ENCODE measurements around the gene FOLR1.

Gene FOLR1

GRCh38 chr11:72236774-72237111 is 44.8 kb downstream of the FOLR1 start:
- FAIRE-seq: no peak

GRCh38 chr11:72237112-72237931 is 45.4 kb downstream of the FOLR1 start:
- no peak for FAIRE-seq

GRCh38 chr11:72238040-72238450 is 46.1 kb downstream of the FOLR1 start:
- FAIRE-seq: no peak

- no peak for FAIRE-seq
These were observed 46.8 kb downstream of the FOLR1 start for GRCh38 chr11:72238492-72239312.

GRCh38 chr11:72239313-72239848 is 47.4 kb downstream of the FOLR1 start:
- no peak for FAIRE-seq

- FAIRE-seq: no peak
These were observed 48.0 kb downstream of the FOLR1 start for GRCh38 chr11:72239849-72240460.

- no peak for FAIRE-seq
These were observed 48.7 kb downstream of the FOLR1 start for GRCh38 chr11:72240461-72241290.

- FAIRE-seq: no peak
These were observed 49.4 kb downstream of the FOLR1 start for GRCh38 chr11:72241291-72241781.

GRCh38 chr11:72242141-72242540 is 50.2 kb downstream of the FOLR1 start:
- FAIRE-seq: no peak

GRCh38 chr11:72243173-72244059 is 51.5 kb downstream of the FOLR1 start:
- no peak for FAIRE-seq

GRCh38 chr11:72244060-72244360 is 52.1 kb downstream of the FOLR1 start, which contains the start of gene PHOX2A:
PHOX2A (minus strand) TSS chr11:72244176; CDS start chr11:72244004, 172 bp downstream.
- no peak for FAIRE-seq

- no peak for FAIRE-seq
These were observed 52.7 kb downstream of the FOLR1 start for GRCh38 chr11:72244361-72245262.

GRCh38 chr11:72245263-72245816 is 53.4 kb downstream of the FOLR1 start:
- FAIRE-seq: no peak
